H9 (cell line): Measurements from ENCODE around the gene AIFM3. TPM values are rescaled to one million over a fixed set of nuclear protein-coding genes. Genes with fewer than 3 reads are reported as not detected.

Experiments used
- DNase-seq: peaks from one replicate; pipeline ENCODE4 v3.0.0-alpha.2; 2017
- H2AFZ ChIP-seq: one replicate; pipeline ENCODE4 v1.6.1; 2013; ENCODE audit warnings: mild to moderate bottlenecking, low read length, control low read depth, moderate library complexity
- H2AK5ac ChIP-seq: 2 replicates; pipeline ENCODE4 v1.6.1; 2013; ENCODE audit warnings: low read length, control low read depth, mixed read lengths; ENCODE audit not compliant: insufficient read length
- H2BK120ac ChIP-seq: one replicate; pipeline ENCODE4 v1.6.1; 2013; ENCODE audit warnings: low read depth, mild to moderate bottlenecking, low read length, control low read depth, inconsistent platforms; ENCODE audit not compliant: poor library complexity, severe bottlenecking
- H2BK12ac ChIP-seq: 2 replicates; pipeline ENCODE4 v1.6.1; 2013; ENCODE audit warnings: low read length, control low read depth, mixed read lengths, low read depth; ENCODE audit not compliant: insufficient read length
- H2BK15ac ChIP-seq: 2 replicates; pipeline ENCODE4 v1.6.1; 2013; ENCODE audit warnings: low read depth, low read length, control low read depth
- H2BK20ac ChIP-seq: one replicate; pipeline ENCODE4 v1.6.1; 2013; ENCODE audit warnings: low read depth, mild to moderate bottlenecking, low read length, control low read depth, inconsistent platforms; ENCODE audit not compliant: poor library complexity, severe bottlenecking
- H2BK5ac ChIP-seq: 2 replicates; pipeline ENCODE4 v1.6.1; 2013; ENCODE audit warnings: low read length, control low read depth, mixed read lengths; ENCODE audit not compliant: insufficient read length
- H3K14ac ChIP-seq: 2 replicates; pipeline ENCODE4 v1.6.1; 2013; ENCODE audit warnings: low read length, control low read depth; ENCODE audit not compliant: insufficient read depth
- H3K18ac ChIP-seq: 2 replicates; pipeline ENCODE4 v1.6.1; 2013; ENCODE audit warnings: low read depth, mild to moderate bottlenecking, mixed read lengths, low read length, control low read depth; ENCODE audit not compliant: insufficient read length
- H3K23ac ChIP-seq: 2 replicates; pipeline ENCODE4 v1.6.1; 2013; ENCODE audit warnings: low read length, control low read depth, mixed read lengths, low read depth; ENCODE audit not compliant: insufficient read length
- H3K23me2 ChIP-seq: 2 replicates; pipeline ENCODE4 v1.6.1; 2013; ENCODE audit warnings: low read depth, mild to moderate bottlenecking, mixed read lengths, low read length, control low read depth; ENCODE audit not compliant: insufficient read length, poor library complexity, severe bottlenecking
- H3K27ac ChIP-seq: 2 replicates; pipeline ENCODE4 v1.5.1; 2013; ENCODE audit warnings: low read length, control low read depth, mixed read lengths, low read depth; ENCODE audit not compliant: insufficient read length
- H3K27me3 ChIP-seq: 2 replicates; pipeline ENCODE4 v1.6.1; 2013; ENCODE audit warnings: low read length, control low read depth, inconsistent platforms; ENCODE audit not compliant: insufficient read depth
- H3K4ac ChIP-seq: 2 replicates; pipeline ENCODE4 v1.6.1; 2013; ENCODE audit warnings: low read depth, mild to moderate bottlenecking, control low read depth, inconsistent platforms, low read length, moderate library complexity
- H3K4me1 ChIP-seq: 2 replicates; pipeline ENCODE4 v1.6.1; 2013; ENCODE audit warnings: low read length, control low read depth, inconsistent platforms; ENCODE audit not compliant: insufficient read depth
- H3K4me2 ChIP-seq: 2 replicates; pipeline ENCODE4 v1.6.1; 2013; ENCODE audit warnings: low read length, control low read depth, mixed read lengths; ENCODE audit not compliant: insufficient read length, insufficient read depth
- H3K56ac ChIP-seq: 2 replicates; pipeline ENCODE4 v1.6.1; 2013; ENCODE audit warnings: low read depth, mild to moderate bottlenecking, mixed read lengths, low read length, control low read depth; ENCODE audit not compliant: insufficient read length
- H3K79me1 ChIP-seq: 2 replicates; pipeline ENCODE4 v1.6.1; 2013; ENCODE audit warnings: low read depth, mild to moderate bottlenecking, moderate library complexity, low read length, control low read depth, inconsistent platforms; ENCODE audit not compliant: insufficient read depth, poor library complexity, severe bottlenecking
- H3K79me2 ChIP-seq: 2 replicates; pipeline ENCODE4 v1.6.1; 2013; ENCODE audit warnings: low read length, control low read depth, inconsistent platforms; ENCODE audit not compliant: insufficient read depth
- H3K9ac ChIP-seq: 2 replicates; pipeline ENCODE4 v1.6.1; 2013; ENCODE audit warnings: low read length, control low read depth, mixed read lengths; ENCODE audit not compliant: insufficient read length; ENCODE audit errors: extremely low read depth
- H3K9me3 ChIP-seq: one replicate; pipeline ENCODE4 v1.6.1; 2013; ENCODE audit warnings: low read depth, low read length, inconsistent platforms; ENCODE audit not compliant: control insufficient read depth
- H3T11ph ChIP-seq: one replicate; pipeline ENCODE4 v1.6.1; 2013; ENCODE audit warnings: mild to moderate bottlenecking, low read length, control low read depth, inconsistent platforms
- H4K20me1 ChIP-seq: one replicate; pipeline ENCODE4 v1.6.1; 2013; ENCODE audit not compliant: control insufficient read depth, insufficient read length, insufficient read depth
- H4K5ac ChIP-seq: 2 replicates; pipeline ENCODE4 v1.6.1; 2013; ENCODE audit warnings: low read depth, mild to moderate bottlenecking, mixed read lengths, low read length, control low read depth; ENCODE audit not compliant: insufficient read length
- H4K8ac ChIP-seq: replicated peaks from 2 replicates; pipeline ENCODE4 v1.6.1; 2013; ENCODE audit warnings: low read length, control low read depth, mixed read lengths, low read depth; ENCODE audit not compliant: insufficient read length
- H4K91ac ChIP-seq: 2 replicates; pipeline ENCODE4 v1.6.1; 2013; ENCODE audit warnings: low read depth, mild to moderate bottlenecking, moderate library complexity, mixed read lengths, low read length, control low read depth; ENCODE audit not compliant: insufficient read length
- H3K27ac Mint-ChIP-seq, 3 experiments: 2 replicates in 2 of 3; 3 replicates in 1 of 3; pipeline ENCODE4 v1.8.0; 2020 to 2021; ENCODE audit warnings: mixed read lengths in 3 of 3, mild to moderate bottlenecking in 1 of 3, moderate library complexity in 1 of 3
- H3K27me3 Mint-ChIP-seq: 2 replicates; pipeline ENCODE4 v1.8.0; 2021; ENCODE audit warnings: low read depth, mild to moderate bottlenecking, moderate library complexity, mixed read lengths
- H3K36me3 Mint-ChIP-seq, 3 experiments: 2 replicates in 2 of 3; 3 replicates in 1 of 3; pipeline ENCODE4 v1.8.0; 2020 to 2021; ENCODE audit warnings: low read depth in 3 of 3, mixed read lengths in 3 of 3; ENCODE audit not compliant: insufficient read depth in 1 of 3
- H3K4me1 Mint-ChIP-seq, 2 experiments: 2 replicates each; pipeline ENCODE4 v1.8.0; 2020; ENCODE audit warnings: mixed read lengths in 2 of 2
- H3K4me3 Mint-ChIP-seq, 2 experiments: 2 replicates in 1 of 2; 3 replicates in 1 of 2; pipeline ENCODE4 v1.8.0; 2020 to 2021; ENCODE audit warnings: mild to moderate bottlenecking in 2 of 2, mixed read lengths in 2 of 2, moderate library complexity in 1 of 2
- H3K9me3 Mint-ChIP-seq, 2 experiments: 2 replicates in 1 of 2; 3 replicates in 1 of 2; pipeline ENCODE4 v1.8.0; 2020; ENCODE audit warnings: mild to moderate bottlenecking in 2 of 2, mixed read lengths in 2 of 2, moderate library complexity in 1 of 2
- CTCF ChIP-seq: fragments of 200-600 bp; sonication (generic); conservative IDR thresholded peaks from 3 replicates; pipeline ENCODE4 v1.8.0; 2021; ENCODE audit warnings: antibody characterized with exemption, mild to moderate bottlenecking
- WGBS: extraction: QIAGEN DNeasy Blood & Tissue Kit; methylation state at CpG from one replicate; pipeline ENCODE4 v1.1.7; 2013; ENCODE audit warnings: missing lambda C conversion rate, low lambda C conversion rate, mixed read lengths; ENCODE audit not compliant: insufficient read length; ENCODE audit errors: extremely low coverage; 5-methylcytosine and 5-hydroxymethylcytosine counted together
- total RNA-seq: library from RNA; stranded (reverse); gene quantifications from 2 replicates; pipeline ENCODE4 v1.2.1, GENCODE V29; 2021

AIFM3 gene
- total RNA-seq, 1 experiment from 2014 or later, result 1.9 TPM

DNA sequence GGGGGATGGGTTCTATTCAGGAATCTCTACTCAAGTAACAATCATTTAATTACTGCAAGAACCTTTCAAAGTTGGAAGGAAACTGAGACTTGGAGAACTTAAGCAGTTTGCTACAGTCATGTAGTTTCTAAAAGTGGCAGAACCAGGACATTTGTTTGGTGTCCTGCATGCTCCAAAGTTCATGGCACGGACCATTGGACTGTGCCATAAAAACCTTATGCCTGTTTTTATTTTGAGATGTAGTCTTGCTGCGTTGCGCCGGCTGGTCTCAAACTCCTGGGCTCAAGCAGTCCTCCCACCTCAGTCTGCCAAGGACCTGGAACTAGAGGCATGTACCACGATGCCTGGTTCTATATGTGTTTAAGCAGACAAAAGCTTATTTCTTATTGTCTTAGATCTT is 18.6 kb upstream of the AIFM3 start:
- Histone ChIP-seq H3T11ph (no peak overlapping the region), H3K9me3 (no peaks in the 10 kb centered on the region), H3K23ac (no peak overlapping the region), H3K27ac (no peak overlapping the region), H2BK20ac (no peak overlapping the region), H2AFZ (no peak overlapping the region), H2BK120ac (no peak overlapping the region), H4K5ac (no peak overlapping the region), H2BK5ac (no peak overlapping the region), H4K91ac (no peak overlapping the region), H3K56ac (no peak overlapping the region), H2BK15ac (no peak overlapping the region), H3K9ac (no peak overlapping the region), H3K4ac (no peak overlapping the region), H3K23me2 (no peaks in the 10 kb centered on the region), H2BK12ac (no peak overlapping the region), H4K20me1 (no peaks in the 10 kb centered on the region), H3K4me1 (no peaks in the 10 kb centered on the region), H3K79me2 (peaks cover 30% of the 10 kb centered on the region; the same call in 1 of the 2 replicates), H3K79me1 (peaks cover 7% of the 10 kb centered on the region), H3K14ac (no peak overlapping the region), H4K8ac (no peak overlapping the region), H3K4me2 (no peak overlapping the region), H2AK5ac (no peak overlapping the region), H3K18ac (no peak overlapping the region), H3K27me3 (no peaks in the 10 kb centered on the region)
- Mint-ChIP-seq H3K4me3 (no peak overlapping the region), H3K27me3 (no peaks in the 10 kb centered on the region), H3K36me3 (peaks cover 24 to 52% (median 49%) of the 10 kb centered on the region in 3 experiments; a peak in 6 of 7 replicates), H3K27ac (no peak overlapping the region), H3K4me1 (peaks cover 3 to 17% of the 10 kb centered on the region in 2 experiments), H3K9me3 (no peaks in the 10 kb centered on the region)
- no peak for DNase-seq
- WGBS, result no CpG with 5 or more reads among the region's 5 CpGs
- TF ChIP-seq CTCF, result no peak
